GM19463 (cell line): ENCODE data around the gene SNHG17.
A peak's percentile ranks its signal among the peaks of the same experiment; 100 is the strongest.
"Not testable (repeated sequence)": the region's sequence is repeated elsewhere in the genome, so short reads cannot be mapped to it uniquely, and the experiment has no call there.

Experiments used
- ATAC-seq: cut with Tn5 transposase; IDR thresholded peaks from one replicate; pipeline ENCODE4 v1.9.1; 2021; ENCODE audit warnings: mild to moderate bottlenecking, moderate library complexity; ENCODE audit not compliant: unreplicated experiment

The SNHG17 gene

GRCh38 chr20:38434770-38435554 lies at the start of gene SNHG17:
Gene SNHG17 (minus strand): TSS chr20:38435328.
- ATAC-seq: peak; percentile 60

- no peak for ATAC-seq
These were observed 44.5 kb upstream of the SNHG17 start for GRCh38 chr20:38479596-38479995.

DNA sequence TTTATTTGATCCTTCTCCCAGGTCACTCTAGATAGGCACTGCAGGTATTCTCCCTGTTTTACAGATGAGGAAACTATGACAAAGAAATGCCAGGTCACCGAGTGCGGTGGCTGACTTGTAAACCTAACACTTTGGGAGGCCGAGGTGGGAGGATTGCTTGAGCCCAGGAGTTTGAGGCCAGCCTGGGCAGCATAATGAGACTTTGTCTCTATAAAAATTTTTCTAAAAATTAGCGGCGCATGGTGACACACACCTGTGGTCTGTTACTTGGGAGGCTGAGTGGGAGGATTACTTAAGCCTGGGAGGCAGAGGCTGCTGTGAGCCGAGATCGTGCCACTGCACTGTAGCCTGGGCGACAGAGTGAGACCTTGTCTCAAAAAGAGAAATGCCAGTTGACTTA lies 42.6 kb upstream of the SNHG17 start:
- ATAC-seq: no peak

DNA sequence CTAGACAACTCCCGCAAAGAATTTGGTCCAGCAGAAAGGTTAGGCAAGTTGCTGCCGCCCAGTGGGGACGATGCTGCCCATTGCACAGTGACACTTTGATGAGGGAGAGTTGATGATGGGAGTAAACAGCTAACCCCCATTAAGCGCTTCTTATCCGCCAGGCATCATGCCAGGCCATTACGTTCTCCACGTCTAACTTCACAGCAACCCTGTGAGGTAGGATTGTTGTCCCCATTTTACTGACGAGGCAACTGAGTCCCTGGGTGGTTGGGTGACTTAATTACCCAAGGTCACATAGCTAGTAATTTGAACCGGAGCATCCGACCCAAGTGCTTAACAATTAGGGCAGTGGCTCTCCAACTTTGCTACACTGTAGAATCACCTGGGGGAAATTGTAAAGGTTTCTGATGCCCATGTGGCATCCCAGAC lies 38.3 kb upstream of the SNHG17 start:
- no peak for ATAC-seq

DNA sequence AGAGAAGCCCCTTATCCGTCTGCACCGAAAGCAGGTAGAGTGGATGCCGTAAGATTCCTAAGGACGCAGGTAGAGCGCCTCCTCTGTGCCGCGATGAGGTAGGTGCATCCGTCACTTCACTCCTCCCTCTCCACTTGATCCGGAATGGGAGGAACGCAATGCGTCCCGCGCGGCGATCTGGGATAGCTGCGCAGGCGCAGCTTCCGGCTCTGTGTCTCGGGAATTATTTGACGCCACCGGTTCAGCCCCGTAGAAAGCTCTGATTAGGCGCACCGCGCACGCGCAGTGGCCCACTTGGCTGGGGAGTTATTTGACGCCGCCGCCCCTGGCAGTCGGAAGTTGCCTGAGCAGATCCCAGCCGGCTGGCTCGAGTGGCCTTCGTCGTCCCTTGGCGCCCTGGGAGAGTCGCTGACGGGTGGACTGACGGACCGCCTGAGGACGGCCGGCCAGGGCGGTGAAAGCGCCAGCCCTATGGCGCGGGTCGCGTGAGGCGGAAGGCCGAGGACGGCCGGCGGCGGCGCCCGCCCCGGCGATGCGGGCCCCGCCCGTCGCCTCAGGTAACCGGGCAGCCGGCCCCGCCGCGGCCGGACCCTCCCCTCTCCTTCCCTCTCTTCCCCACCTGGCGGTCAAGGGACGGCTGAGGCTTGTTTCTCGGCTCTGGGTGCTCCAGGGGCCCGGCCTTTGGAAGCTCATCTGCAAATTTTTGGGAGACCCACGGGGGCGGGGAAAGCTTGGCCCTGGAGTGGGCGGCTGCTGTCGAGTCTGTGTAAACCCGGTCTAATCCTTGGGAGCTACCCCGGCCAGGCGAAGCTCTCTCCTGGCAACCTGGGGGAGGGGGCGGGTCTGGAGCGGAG lies 37.6 kb upstream of the SNHG17 start, which contains the start of gene RALGAPB:
Gene RALGAPB, plus strand, starts transcription at position 331 of the 854 bp plus-strand sequence. CDS start 15,590 bp downstream, outside the sequence.
- ATAC-seq: peak; percentile 95

DNA sequence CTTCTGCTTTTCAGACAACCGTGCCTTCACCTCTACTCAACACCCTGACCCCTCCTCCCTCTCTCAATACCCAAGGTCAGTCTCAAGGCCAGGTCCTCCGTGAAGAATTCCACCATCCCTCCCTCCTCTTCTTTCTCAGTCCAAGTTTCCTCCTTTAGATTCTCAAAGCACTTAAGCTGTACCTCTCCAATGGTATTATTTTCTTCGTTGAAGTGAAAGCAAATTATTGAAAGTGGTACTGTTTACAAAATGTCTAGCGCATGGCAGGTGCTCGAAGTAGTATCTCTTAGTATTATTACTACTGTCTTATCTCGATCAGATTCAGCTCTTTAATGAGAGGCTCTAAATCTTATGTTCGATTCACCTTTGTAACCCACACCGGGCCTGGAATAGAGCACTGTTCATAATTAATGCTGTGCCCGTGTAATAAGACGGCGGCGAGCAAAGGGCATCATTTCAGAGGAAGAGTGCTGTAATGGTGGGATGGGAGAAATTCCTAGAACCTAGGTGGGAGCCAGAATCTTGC lies 36.9 kb upstream of the SNHG17 start:
- no peak for ATAC-seq

DNA sequence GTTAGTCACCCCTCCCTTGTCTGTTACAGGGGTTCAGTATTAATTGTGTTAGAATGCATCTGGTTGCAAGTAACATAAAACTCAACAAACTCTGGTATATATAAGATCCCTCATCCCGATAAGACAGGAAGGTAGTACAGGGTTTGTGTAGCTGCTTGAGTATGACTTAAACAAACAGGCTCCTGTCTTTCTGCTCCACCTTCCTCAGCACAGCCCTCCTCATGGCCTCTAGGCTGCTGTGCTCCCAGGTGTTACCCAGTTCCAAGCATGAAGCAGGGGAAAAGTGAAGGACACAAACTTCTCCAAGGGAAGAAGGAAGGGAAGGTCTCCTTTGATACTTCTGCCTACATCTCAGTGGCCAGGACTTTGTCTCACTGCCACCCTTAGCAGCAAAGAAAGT lies 36.1 kb upstream of the SNHG17 start:
- no peak for ATAC-seq

- no peak for ATAC-seq
These were observed 31.9 kb upstream of the SNHG17 start for GRCh38 chr20:38466983-38467382.

DNA sequence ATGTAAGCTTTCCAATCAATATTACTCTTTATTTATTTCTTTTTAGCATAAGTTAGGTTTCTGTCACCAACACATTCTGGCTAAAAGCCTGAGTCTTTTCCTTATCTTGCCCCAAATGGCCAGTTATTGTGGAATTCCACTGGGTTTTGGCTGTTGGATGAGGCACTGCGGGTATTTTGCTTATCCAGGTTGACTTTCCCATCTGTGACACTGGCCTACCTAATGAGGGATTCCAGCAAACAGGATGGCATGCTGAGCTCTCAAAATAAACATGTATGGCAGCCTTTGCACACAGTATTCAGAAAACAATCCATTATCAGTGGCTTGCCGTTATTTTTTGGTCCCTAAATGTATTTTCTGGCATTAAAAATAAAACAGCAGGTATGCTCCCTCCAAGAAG lies 31.0 kb upstream of the SNHG17 start:
- ATAC-seq: no peak

DNA sequence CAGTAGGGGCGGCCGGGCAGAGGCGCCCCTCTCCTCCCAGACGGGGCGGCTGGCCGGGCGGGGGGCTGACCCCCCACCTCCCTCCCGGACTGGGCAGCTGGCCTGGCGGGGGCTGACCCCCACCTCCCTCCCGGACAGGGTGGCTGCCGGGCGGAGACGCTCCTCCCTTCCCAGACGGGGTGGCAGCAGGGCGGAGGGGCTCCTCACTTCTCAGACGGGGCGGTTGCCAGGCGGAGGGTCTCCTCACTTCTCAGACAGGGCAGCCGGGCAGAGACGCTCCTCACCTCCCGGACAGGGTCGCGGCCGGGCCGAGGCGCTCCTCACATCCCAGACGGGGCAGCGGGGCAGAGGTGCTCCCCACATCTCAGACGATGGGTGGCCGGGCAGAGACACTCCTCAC lies 26.4 kb upstream of the SNHG17 start:
- not testable (repeated sequence) for ATAC-seq

DNA sequence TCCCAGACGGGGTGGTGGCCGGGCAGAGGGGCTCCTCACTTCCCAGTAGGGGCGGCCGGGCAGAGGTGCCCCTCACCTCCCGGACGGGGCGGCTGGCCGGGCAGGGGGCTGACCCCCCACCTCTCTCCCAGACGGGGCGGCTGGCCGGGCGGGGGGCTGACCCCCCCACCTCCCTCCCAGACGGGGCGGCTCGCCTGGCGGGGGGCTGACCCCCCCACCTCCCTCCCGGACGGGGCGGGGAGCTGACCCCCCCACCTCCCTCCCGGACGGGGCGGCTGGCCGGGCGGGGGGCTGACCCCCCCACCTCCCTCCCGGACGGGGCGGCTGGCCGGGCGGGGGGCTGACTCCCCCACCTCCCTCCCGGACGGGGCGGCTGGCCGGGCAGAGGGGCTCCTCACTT lies 26.0 kb upstream of the SNHG17 start:
- not testable (repeated sequence) for ATAC-seq

DNA sequence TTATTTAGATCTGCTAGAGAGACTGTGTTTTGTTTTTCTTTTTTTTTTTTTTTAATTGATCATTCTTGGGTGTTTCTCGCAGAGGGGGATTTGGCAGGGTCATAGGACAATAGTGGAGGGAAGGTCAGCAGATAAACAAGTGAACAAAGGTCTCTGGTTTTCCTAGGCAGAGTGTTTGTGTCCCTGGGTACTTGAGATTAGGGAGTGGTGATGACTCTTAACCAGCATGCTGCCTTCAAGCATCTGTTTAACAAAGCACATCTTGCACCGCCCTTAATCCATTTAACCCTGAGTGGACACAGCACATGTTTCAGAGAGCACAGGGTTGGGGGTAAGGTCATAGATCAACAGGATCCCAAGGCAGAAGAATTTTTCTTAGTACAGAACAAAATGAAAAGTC lies 25.5 kb upstream of the SNHG17 start:
- ATAC-seq: not testable (repeated sequence)

GRCh38 chr20:38460040-38460623 lies 25.0 kb upstream of the SNHG17 start:
- ATAC-seq: no peak

DNA sequence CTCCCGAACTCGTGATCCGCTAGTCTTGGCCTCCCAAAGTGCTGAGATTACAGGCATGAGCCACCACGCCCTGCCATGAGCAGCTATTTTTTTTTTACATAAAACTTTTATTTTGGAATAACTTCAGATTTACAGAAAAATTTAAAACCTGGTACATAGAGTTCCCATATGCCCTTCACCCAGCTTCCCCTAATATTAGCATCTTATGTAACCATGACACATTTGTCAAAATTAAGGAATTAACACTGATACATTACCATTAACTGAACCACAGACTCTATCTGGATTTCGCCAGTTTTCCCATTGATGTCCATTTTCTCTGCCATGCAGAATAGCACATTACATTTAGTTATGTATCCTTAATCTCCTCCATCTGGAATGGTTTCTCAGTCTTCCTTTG lies 23.2 kb upstream of the SNHG17 start:
- no peak for ATAC-seq

DNA sequence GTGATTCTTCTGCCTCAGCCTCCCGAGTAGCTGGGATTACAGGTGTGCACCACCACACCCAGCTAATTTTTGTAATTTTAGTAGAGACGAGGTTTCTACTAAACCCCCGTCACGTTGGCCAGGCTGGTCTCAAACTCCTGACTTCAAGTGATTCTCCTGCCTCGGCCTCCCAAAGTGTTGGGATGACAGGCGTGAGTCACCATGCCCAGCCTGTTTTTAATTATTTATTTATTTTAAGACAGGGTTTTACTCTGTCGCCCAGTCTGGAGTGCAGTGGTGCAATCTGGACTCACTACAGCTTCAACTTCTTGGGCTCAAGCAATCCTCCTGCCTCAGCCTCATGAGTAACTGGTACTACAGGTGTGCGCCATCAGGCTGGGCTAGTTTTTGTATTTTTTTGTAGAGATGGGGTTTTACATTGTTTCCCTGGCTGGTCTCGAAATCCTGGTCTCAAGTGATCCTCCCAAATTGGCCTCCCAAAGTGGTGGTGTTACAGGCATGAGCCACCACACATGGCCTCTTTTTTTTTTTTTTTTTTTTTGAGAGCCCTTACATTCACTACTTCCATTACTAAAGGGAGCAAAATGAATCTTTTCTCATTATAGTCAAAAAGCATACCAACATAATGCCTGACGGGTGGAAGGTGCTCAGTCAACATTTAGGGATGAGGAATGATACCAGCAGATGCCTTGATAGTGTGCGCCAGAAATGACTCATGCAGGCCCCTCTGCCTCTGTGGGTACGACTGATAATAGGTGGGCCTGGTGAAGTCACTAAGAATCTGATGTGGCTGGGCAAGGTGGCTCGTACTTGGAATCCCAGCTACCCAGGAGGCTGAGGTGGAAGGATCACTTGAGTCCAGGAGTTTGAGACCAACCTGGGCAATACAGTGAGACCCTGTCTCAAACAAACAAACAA lies 19.7 kb upstream of the SNHG17 start:
- ATAC-seq: no peak

DNA sequence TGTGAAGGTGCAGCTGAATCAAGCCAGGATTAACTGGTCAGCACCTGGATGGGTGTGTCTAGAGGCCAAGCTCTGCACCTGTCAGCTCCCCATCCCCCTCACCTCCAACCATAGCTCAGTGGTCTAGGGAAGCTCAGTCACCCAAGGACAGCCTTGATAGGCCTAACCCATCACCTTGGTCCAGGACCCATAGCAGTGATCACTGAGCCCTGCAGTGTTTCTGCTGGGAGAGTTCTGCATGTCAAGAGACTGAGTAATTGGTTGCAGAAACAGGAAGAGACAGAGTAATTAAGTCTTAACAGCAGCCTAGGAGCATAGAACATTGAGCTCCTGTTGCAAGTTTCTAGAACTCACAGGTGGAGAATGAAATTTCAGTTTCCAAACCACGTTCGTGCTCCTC lies 18.8 kb upstream of the SNHG17 start:
- no peak for ATAC-seq

DNA sequence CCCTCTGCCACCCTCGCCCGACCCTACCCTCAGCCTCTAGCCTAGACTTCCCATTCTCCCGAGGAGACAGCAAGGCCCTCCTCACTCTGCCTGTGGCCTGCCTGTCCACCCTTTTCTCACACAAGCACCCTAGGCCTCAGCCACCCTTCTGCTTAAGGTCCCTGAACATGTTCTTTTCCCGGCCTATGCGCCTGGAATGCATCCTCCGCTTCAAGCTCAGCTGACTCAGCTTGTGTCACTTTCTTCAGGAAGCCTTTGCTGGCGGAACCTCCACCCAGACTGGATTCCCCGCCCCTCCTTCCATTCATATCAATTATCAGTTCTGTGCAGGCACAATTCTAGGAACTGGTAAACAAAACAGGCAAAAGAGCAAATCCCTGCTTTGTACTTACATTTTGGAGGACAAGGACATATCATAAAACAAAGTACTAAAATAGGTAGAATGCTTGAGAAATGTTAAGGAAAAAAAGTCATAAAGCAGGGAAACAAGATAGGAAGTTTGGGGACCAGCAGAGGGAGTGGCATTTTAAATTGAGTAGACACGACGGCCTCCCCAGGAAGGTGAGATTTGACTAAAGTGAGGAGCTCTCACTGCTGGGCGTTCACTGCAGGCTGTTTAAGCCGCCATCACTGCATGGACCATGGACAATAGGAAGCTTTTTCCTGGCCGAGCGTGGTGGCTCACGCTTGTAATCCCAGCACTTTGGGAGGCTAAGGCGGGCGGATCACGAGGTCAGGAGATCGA lies 17.9 kb upstream of the SNHG17 start:
- no peak for ATAC-seq

DNA sequence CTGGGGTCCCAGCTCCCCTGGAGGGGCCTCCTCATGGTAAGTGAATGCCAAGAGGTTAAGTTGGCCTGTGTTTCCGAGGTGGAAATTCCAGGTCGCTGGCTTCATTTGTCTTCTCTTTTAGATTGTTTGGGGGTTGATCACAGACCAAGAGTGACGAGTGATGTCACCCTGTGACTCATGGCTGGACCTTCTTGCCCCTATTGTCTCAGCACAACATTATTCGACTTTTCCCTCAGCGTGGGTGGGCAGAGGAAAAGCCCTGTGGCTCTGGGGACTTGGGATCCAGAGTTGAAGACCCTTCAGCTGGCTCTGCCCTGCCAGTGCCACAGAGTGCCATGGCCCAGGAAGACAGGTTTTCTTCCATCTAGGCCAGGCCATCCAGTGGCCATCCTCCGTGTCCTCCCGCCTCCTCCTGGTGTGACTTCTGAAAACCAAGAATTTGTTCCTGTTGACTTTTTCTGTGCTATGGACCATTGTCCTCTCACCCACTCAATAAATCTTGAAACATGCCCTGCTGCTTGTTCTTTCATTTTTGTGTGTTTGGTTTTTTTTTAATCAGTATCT lies 15.4 kb upstream of the SNHG17 start:
- ATAC-seq: no peak

- ATAC-seq: no peak
These were observed 13.9 kb upstream of the SNHG17 start for GRCh38 chr20:38449046-38449445.
